ENCODE results near the gene DEFB132. TPM values are rescaled to one million over a fixed set of nuclear protein-coding genes. Genes with fewer than 3 reads are reported as not detected.

Gene DEFB132
- total and polyA plus RNA-seq, 2 of the 13 experiments (the other 11 are each of a cell fraction or from before 2014, with no cell fraction given) = not detected

- TF ChIP-seq ZBED4 (CRISPR knock-in tag; IDR thresholded peaks at IDR 0.05; ENCODE audit: borderline replicate concordance) (0 out of 2 replicates have a peak, but pooled peaks have one; percentile 22), ZC3H13 (CRISPR knock-in tag; IDR thresholded peaks at IDR 0.05) (peak; percentile 94), CEBPG (CRISPR knock-in tag; IDR thresholded peaks at IDR 0.05) (no peak), ZNF737 (CRISPR knock-in tag; IDR thresholded peaks at IDR 0.05; ENCODE audit: borderline replicate concordance) (peak; percentile 45; the same call in 1 of the 2 replicates), ZNF142 (CRISPR knock-in tag; IDR thresholded peaks at IDR 0.05) (peak; percentile 26; the same call in 1 of the 2 replicates), BRF2 (CRISPR knock-in tag; IDR thresholded peaks at IDR 0.05) (peak; percentile 94), ZNF644 (CRISPR knock-in tag; IDR thresholded peaks at IDR 0.05; ENCODE audit: low read depth) (peak; percentile 74), HOXA7 (CRISPR knock-in tag; IDR thresholded peaks at IDR 0.05) (0 out of 2 replicates have a peak, but pooled peaks have one; percentile 59), ZNF280B (CRISPR knock-in tag; IDR thresholded peaks at IDR 0.05; ENCODE audit: borderline replicate concordance) (peak; percentile 99), MED8 (CRISPR knock-in tag; IDR thresholded peaks at IDR 0.05; ENCODE audit: insufficient replicate concordance) (no peak), NCOA2 (CRISPR knock-in tag; IDR thresholded peaks at IDR 0.05) (peak; percentile 76), ZNF33B (CRISPR knock-in tag; IDR thresholded peaks at IDR 0.05) (peak; percentile 72; the same call in 1 of the 2 replicates), MATR3 (CRISPR knock-in tag; IDR thresholded peaks at IDR 0.05) (no peak), MAX (IDR thresholded peaks at IDR 0.05) (peak; percentile 96), ZNF138 (CRISPR knock-in tag; IDR thresholded peaks at IDR 0.05; ENCODE audit: low read depth) (no peak; the same call in 1 of the 2 replicates)
Measured at GRCh38 chr20:266596-267562, 9.4 kb downstream of the DEFB132 start (continued).

Data from HepG2 (cell line).